Activated CD4-positive, CD25-positive, alpha-beta regulatory T cell (primary cell): Measurements from ENCODE around the gene KRT74.

Source experiments
- DNase-seq, 4 experiments: peaks; one replicate each; lab custom pipeline; 2025; lab: John Stamatoyannopoulos, UW

The KRT74 gene

GRCh38 chr12:52573306-52573705, 337 bp downstream of the KRT74 start:
- no peak for DNase-seq

- DNase-seq, result no peak
Measured at GRCh38 chr12:52570511-52570910, 3.1 kb downstream of the KRT74 start.

GRCh38 chr12:52568111-52568510, 5.5 kb downstream of the KRT74 start:
- DNase-seq, result no peak

GRCh38 chr12:52566847-52567291, 6.8 kb downstream of the KRT74 start:
- no peak for DNase-seq

GRCh38 chr12:52564582-52564981, 9.1 kb downstream of the KRT74 start:
- DNase-seq, result no peak

- DNase-seq, result no peak
Measured at GRCh38 chr12:52561880-52562449, 11.7 kb downstream of the KRT74 start.

GRCh38 chr12:52559979-52560378, 13.7 kb downstream of the KRT74 start:
- no peak for DNase-seq

GRCh38 chr12:52558781-52559445, 14.7 kb downstream of the KRT74 start:
- no peak for DNase-seq

GRCh38 chr12:52557476-52557875, 16.2 kb downstream of the KRT74 start:
- no peak for DNase-seq

- no peak for DNase-seq
Measured at GRCh38 chr12:52555577-52555976, 18.1 kb downstream of the KRT74 start.

- DNase-seq, result no peak
Measured at GRCh38 chr12:52552681-52553195, 20.9 kb downstream of the KRT74 start, which contains the start of gene KRT71. TSS of gene KRT71 (minus strand) at chr12:52553145. CDS start at chr12:52553077, 68 bp downstream.

- no peak for DNase-seq
Measured at GRCh38 chr12:52552055-52552454, 21.6 kb downstream of the KRT74 start.

GRCh38 chr12:52551216-52551865, 22.3 kb downstream of the KRT74 start:
- no peak for DNase-seq

GRCh38 chr12:52546126-52546525, 27.5 kb downstream of the KRT74 start:
- DNase-seq, result no peak

- DNase-seq, result no peak
Measured at GRCh38 chr12:52543985-52544883, 29.4 kb downstream of the KRT74 start.

GRCh38 chr12:52542785-52543318, 30.8 kb downstream of the KRT74 start:
- DNase-seq, result no peak

- no peak for DNase-seq
Measured at GRCh38 chr12:52542157-52542556, 31.5 kb downstream of the KRT74 start.

GRCh38 chr12:52541709-52542108, 31.9 kb downstream of the KRT74 start:
- DNase-seq, result no peak

GRCh38 chr12:52540531-52540930, 33.1 kb downstream of the KRT74 start:
- DNase-seq, result no peak

- DNase-seq, result no peak
Measured at GRCh38 chr12:52539821-52540173, 33.8 kb downstream of the KRT74 start.

- DNase-seq, result no peak
Measured at GRCh38 chr12:52539083-52539820, 34.4 kb downstream of the KRT74 start.
